PC-9 (cell line): ENCODE results near the gene JOSD2.

Source experiments
- CTCF ChIP-seq: fragments of 200-600 bp; sonication (generic); conservative IDR thresholded peaks from 2 replicates; pipeline ENCODE4 v1.6.1; 2017; ENCODE audit warnings: mixed run types, antibody characterized with exemption, mild to moderate bottlenecking, moderate library complexity
- EZH2 ChIP-seq: fragments of 200-600 bp; sonication (generic); IDR thresholded peaks from 2 replicates; pipeline ENCODE4 v1.8.0; 2017; ENCODE audit warnings: antibody characterized with exemption, low read depth

DNA sequence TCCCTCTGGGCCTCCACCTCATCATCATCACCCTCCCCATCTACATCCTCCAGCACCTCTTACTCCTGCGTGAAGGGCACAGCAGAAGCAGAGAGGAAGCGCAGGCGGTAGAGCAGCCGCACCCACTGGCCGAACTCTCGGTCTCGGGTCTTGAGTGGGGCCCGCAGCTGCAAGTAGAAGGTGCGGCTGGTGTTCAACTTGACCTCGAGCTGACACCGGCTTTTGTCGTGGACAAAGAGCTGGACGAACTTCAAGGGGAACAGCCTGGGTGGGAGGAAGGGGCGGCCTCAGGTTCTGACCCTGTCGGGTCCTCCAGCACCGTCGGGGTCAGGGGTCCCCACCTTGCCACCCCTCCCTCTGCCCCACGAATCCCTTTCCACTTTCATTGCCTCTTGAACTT, 43.4 kb downstream of the JOSD2 start:
- no peak for TF ChIP-seq CTCF
- TF ChIP-seq EZH2, result no peak
